GM19193 (cell line): ENCODE measurements around the gene LRMDA.

Source experiments
- POLR2A ChIP-seq: IDR thresholded peaks from 4 replicates; pipeline ENCODE4 v1.6.1; 2011; ENCODE audit not compliant: insufficient read depth, insufficient read length; ENCODE audit errors: extremely low read depth

The LRMDA gene

GRCh38 chr10:76152186-76152585 is 720.8 kb downstream of the LRMDA start:
- TF ChIP-seq POLR2A, result no peak

GRCh38 chr10:76155961-76156360 is 724.5 kb downstream of the LRMDA start:
- no peak for TF ChIP-seq POLR2A

GRCh38 chr10:76160446-76161300 is 729.2 kb downstream of the LRMDA start:
- no peak for TF ChIP-seq POLR2A

- no peak for TF ChIP-seq POLR2A
Observed at GRCh38 chr10:76161301-76161582, 729.8 kb downstream of the LRMDA start.

GRCh38 chr10:76168437-76168836 is 737.0 kb downstream of the LRMDA start:
- TF ChIP-seq POLR2A, result no peak

GRCh38 chr10:76169246-76169645 is 737.8 kb downstream of the LRMDA start:
- no peak for TF ChIP-seq POLR2A

- TF ChIP-seq POLR2A, result no peak
Observed at GRCh38 chr10:76172020-76172419, 740.6 kb downstream of the LRMDA start.

- no peak for TF ChIP-seq POLR2A
Observed at GRCh38 chr10:76175533-76176165, 744.2 kb downstream of the LRMDA start.

GRCh38 chr10:76176166-76176550 is 744.7 kb downstream of the LRMDA start:
- no peak for TF ChIP-seq POLR2A

GRCh38 chr10:76177936-76178335 is 746.5 kb downstream of the LRMDA start:
- no peak for TF ChIP-seq POLR2A

- TF ChIP-seq POLR2A, result no peak
Observed at GRCh38 chr10:76178532-76179292, 747.3 kb downstream of the LRMDA start.

GRCh38 chr10:76179806-76180205 is 748.4 kb downstream of the LRMDA start:
- no peak for TF ChIP-seq POLR2A

GRCh38 chr10:76184647-76185046 is 753.2 kb downstream of the LRMDA start:
- TF ChIP-seq POLR2A, result no peak

- no peak for TF ChIP-seq POLR2A
Observed at GRCh38 chr10:76185471-76186301, 754.3 kb downstream of the LRMDA start.

GRCh38 chr10:76188216-76188615 is 756.8 kb downstream of the LRMDA start:
- TF ChIP-seq POLR2A, result no peak
